NB4 (cell line): ENCODE results near the gene F2RL2.

Source experiments
- DNase-seq: peaks from one replicate; pipeline ENCODE4 v3.0.0; 2010; ENCODE audit warnings: low read depth
- H3K4me3 ChIP-seq: one replicate; pipeline ENCODE4 v1.5.1; 2011; ENCODE audit warnings: mild to moderate bottlenecking, low read depth, low read length, moderate library complexity
- MYC ChIP-seq: IDR thresholded peaks from 2 replicates; pipeline ENCODE4 v1.6.1; 2011; ENCODE audit warnings: low read depth, low read length
- POLR2A ChIP-seq: IDR thresholded peaks from 2 replicates; pipeline ENCODE4 v1.6.1; 2011; ENCODE audit warnings: mild to moderate bottlenecking; ENCODE audit not compliant: insufficient read length; ENCODE audit errors: extremely low read depth
- TF ChIP-seq, protein P1 (sequence below): IDR thresholded peaks from one replicate; pipeline ENCODE4 v1.5.1; 2012; ENCODE audit warnings: low read depth, low read length
- TF ChIP-seq, protein P2 (sequence below): IDR thresholded peaks from 2 replicates; pipeline ENCODE4 v1.6.1; 2011; ENCODE audit warnings: low read depth, low read length

F2RL2 gene, protein sequence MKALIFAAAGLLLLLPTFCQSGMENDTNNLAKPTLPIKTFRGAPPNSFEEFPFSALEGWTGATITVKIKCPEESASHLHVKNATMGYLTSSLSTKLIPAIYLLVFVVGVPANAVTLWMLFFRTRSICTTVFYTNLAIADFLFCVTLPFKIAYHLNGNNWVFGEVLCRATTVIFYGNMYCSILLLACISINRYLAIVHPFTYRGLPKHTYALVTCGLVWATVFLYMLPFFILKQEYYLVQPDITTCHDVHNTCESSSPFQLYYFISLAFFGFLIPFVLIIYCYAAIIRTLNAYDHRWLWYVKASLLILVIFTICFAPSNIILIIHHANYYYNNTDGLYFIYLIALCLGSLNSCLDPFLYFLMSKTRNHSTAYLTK

GRCh38 chr5:76622973-76623596 lies at the start of gene F2RL2:
F2RL2 (minus strand) TSS chr5:76623403; CDS start chr5:76623230, 173 bp downstream.
- DNase-seq, result no peak
- H3K4me3 ChIP-seq, result no peak within 1 kb of the TSS
- TF ChIP-seq, protein P1, sequence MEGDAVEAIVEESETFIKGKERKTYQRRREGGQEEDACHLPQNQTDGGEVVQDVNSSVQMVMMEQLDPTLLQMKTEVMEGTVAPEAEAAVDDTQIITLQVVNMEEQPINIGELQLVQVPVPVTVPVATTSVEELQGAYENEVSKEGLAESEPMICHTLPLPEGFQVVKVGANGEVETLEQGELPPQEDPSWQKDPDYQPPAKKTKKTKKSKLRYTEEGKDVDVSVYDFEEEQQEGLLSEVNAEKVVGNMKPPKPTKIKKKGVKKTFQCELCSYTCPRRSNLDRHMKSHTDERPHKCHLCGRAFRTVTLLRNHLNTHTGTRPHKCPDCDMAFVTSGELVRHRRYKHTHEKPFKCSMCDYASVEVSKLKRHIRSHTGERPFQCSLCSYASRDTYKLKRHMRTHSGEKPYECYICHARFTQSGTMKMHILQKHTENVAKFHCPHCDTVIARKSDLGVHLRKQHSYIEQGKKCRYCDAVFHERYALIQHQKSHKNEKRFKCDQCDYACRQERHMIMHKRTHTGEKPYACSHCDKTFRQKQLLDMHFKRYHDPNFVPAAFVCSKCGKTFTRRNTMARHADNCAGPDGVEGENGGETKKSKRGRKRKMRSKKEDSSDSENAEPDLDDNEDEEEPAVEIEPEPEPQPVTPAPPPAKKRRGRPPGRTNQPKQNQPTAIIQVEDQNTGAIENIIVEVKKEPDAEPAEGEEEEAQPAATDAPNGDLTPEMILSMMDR, result no peak
- TF ChIP-seq MYC, result no peak

- TF ChIP-seq, protein P2, sequence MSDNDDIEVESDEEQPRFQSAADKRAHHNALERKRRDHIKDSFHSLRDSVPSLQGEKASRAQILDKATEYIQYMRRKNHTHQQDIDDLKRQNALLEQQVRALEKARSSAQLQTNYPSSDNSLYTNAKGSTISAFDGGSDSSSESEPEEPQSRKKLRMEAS, result no peak
- TF ChIP-seq MYC (no peak), POLR2A (no peak)
- TF ChIP-seq, protein P1, result no peak
- DNase-seq, result no peak
- H3K4me3 ChIP-seq, result no peak overlapping the region
Measured at GRCh38 chr5:76672242-76672641, 49.0 kb upstream of the F2RL2 start.

GRCh38 chr5:76670508-76670907 lies 47.3 kb upstream of the F2RL2 start:
- no peak overlapping the region for H3K4me3 ChIP-seq
- no peak for DNase-seq
- TF ChIP-seq POLR2A (no peak), MYC (no peak)
- TF ChIP-seq, protein P1, result no peak
- TF ChIP-seq, protein P2, result no peak

- H3K4me3 ChIP-seq, result no peak overlapping the region
- TF ChIP-seq POLR2A (no peak), MYC (no peak)
- TF ChIP-seq, protein P2, result no peak
- TF ChIP-seq, protein P1, result no peak
- DNase-seq, result no peak
Measured at GRCh38 chr5:76669245-76669644, 46.0 kb upstream of the F2RL2 start.

DNA sequence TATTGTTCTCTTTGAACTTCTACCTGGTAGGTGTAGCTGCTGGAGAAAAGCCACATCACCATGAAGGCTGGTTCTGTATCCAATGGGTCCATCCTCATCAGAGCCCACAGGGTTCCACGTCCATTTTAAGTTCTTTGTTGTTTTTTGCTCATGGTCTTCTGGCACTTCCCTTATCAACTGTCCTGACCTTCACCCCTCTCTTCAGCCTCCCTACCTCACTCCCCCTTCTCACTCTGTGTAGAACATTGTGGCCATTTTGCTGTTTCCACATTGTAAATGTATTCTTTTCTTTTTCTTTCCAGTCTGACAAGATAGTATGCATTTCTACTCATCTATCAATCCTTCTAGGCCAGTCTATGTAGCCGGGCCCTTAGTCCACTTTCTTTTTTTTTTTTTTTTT lies 44.3 kb upstream of the F2RL2 start:
- TF ChIP-seq POLR2A (no peak), MYC (no peak)
- TF ChIP-seq, protein P2, result no peak
- TF ChIP-seq, protein P1, result no peak
- H3K4me3 ChIP-seq, result no peak overlapping the region
- no peak for DNase-seq
